HepG2 (cell line): ENCODE measurements around the gene LRTM2. TPM values are rescaled to one million over a fixed set of nuclear protein-coding genes. Genes with fewer than 3 reads are reported as not detected.
A peak's percentile ranks its signal among the peaks of the same experiment; 100 is the strongest.

ENCODE experiments used
- ARID3A ChIP-seq: IDR thresholded peaks from 2 replicates; pipeline ENCODE4 v1.6.1; 2012; ENCODE audit warnings: low read depth, low read length, improper control_type of control experiment
- HDAC2 ChIP-seq: sonication (generic); formaldehyde crosslinking; IDR thresholded peaks from 2 replicates; pipeline ENCODE4 v1.4.0; 2020; ENCODE audit warnings: missing genetic modification reagents
- HINFP ChIP-seq: sonication (generic); formaldehyde crosslinking; IDR thresholded peaks from 2 replicates; pipeline ENCODE4 v1.4.0; 2020; ENCODE audit warnings: low read depth, mild to moderate bottlenecking, missing genetic modification reagents
- HOXA3 ChIP-seq: sonication (generic); formaldehyde crosslinking; IDR thresholded peaks from 2 replicates; pipeline ENCODE4 v1.5.0; 2020; ENCODE audit warnings: missing genetic modification reagents
- MED1 ChIP-seq: sonication (generic); formaldehyde crosslinking; IDR thresholded peaks from 2 replicates; pipeline ENCODE4 v1.4.0; 2020; ENCODE audit warnings: missing genetic modification reagents
- MIXL1 ChIP-seq: IDR thresholded peaks from 2 replicates; pipeline ENCODE4 v1.6.1; 2016
- MTA1 ChIP-seq: sonication (generic); formaldehyde crosslinking; IDR thresholded peaks from 2 replicates; pipeline ENCODE4 v1.4.0; 2020; ENCODE audit warnings: missing genetic modification reagents, mild to moderate bottlenecking, borderline replicate concordance
- NCOA2 ChIP-seq: sonication (generic); formaldehyde crosslinking; IDR thresholded peaks from 2 replicates; pipeline ENCODE4 v1.8.0; 2022; ENCODE audit warnings: inconsistent platforms
- SKI ChIP-seq: fragments of 450-650 bp; IDR thresholded peaks from one replicate; pipeline ENCODE4 v1.6.1; 2018; ENCODE audit warnings: mild to moderate bottlenecking; ENCODE audit not compliant: partially characterized antibody
- TEAD3 ChIP-seq: optimal IDR thresholded peaks from 2 replicates; pipeline ENCODE3; 2016; ENCODE audit warnings: borderline replicate concordance
- TFDP1 ChIP-seq: IDR thresholded peaks from 2 replicates; pipeline ENCODE4 v1.6.1; 2016; ENCODE audit warnings: missing compliant biosample characterization, missing genetic modification reagents, borderline replicate concordance
- THAP11 ChIP-seq: IDR thresholded peaks from 2 replicates; pipeline ENCODE4 v1.6.1; 2016; ENCODE audit warnings: missing biosample characterization, missing genetic modification reagents
- ZFP91 ChIP-seq: sonication (generic); formaldehyde crosslinking; IDR thresholded peaks from 2 replicates; pipeline ENCODE4 v1.9.0; 2022; ENCODE audit warnings: missing genetic modification reagents, mild to moderate bottlenecking, borderline replicate concordance
- ZIK1 ChIP-seq: sonication (generic); formaldehyde crosslinking; IDR thresholded peaks from 2 replicates; pipeline ENCODE4 v1.5.0; 2020; ENCODE audit warnings: mild to moderate bottlenecking, low read depth, missing genetic modification reagents, borderline replicate concordance
- ZNF281 ChIP-seq: sonication (generic); formaldehyde crosslinking; IDR thresholded peaks from 2 replicates; pipeline ENCODE4 v1.4.0; 2020; ENCODE audit warnings: missing genetic modification reagents, borderline replicate concordance
- ZNF292 ChIP-seq: sonication (generic); formaldehyde crosslinking; IDR thresholded peaks from 2 replicates; pipeline ENCODE4 v1.8.1; 2022; ENCODE audit warnings: mild to moderate bottlenecking, low read depth, missing genetic modification reagents, borderline replicate concordance
- ZNF704 ChIP-seq: sonication (generic); formaldehyde crosslinking; IDR thresholded peaks from 2 replicates; pipeline ENCODE4 v1.8.1; 2023; ENCODE audit warnings: mild to moderate bottlenecking, inconsistent platforms, moderate library complexity, missing genetic modification reagents, borderline replicate concordance
- ZNF766 ChIP-seq: sonication (generic); formaldehyde crosslinking; IDR thresholded peaks from 2 replicates; pipeline ENCODE4 v1.5.0; 2020; ENCODE audit warnings: missing genetic modification reagents, borderline replicate concordance
- polyA plus RNA-seq, 8 experiments: library from polyadenylated mRNA; depleted of rRNA in 3 of 8; stranded (reverse) in 7 of 8; unstranded in 1 of 8; fragments of >200 nt; fragmentation: Illumina TruSeq in 4 of 8; extraction: Trizol in 4 of 8; gene quantifications; 2 replicates each; pipeline versions ENCODE4 v1.2.1 to v1.2.3, GENCODE V29; 2011 to 2016; ENCODE audit warnings: low read depth in 4 of 8, missing spikeins in 1 of 8, mixed read lengths in 1 of 8; ENCODE audit not compliant: insufficient read depth in 1 of 8
- total RNA-seq, 5 experiments: library from RNA; depleted of rRNA; stranded (reverse); fragments of >200 nt; fragmentation: Illumina TruSeq; extraction: Trizol; gene quantifications; 2 replicates each; pipeline ENCODE4 v1.2.3, GENCODE V29; 2016; ENCODE audit warnings: low read depth in 1 of 5

Gene LRTM2
- total and polyA plus RNA-seq, 2 of the 13 experiments (the other 11 are each of a cell fraction or from before 2014, with no cell fraction given), result 0.09 TPM; not detected in 1

- TF ChIP-seq ZNF281 (CRISPR knock-in tag), result no peak
- TF ChIP-seq NCOA2 (CRISPR knock-in tag), result 0 out of 2 replicates have a peak, but pooled peaks have one; percentile 9
- TF ChIP-seq ZIK1 (CRISPR knock-in tag), result no peak
- 0 out of 2 replicates have a peak, but pooled peaks have one; percentile 28 for TF ChIP-seq THAP11 (CRISPR knock-in tag)
- 0 out of 2 replicates have a peak, but pooled peaks have one; percentile 18 for TF ChIP-seq ZFP91 (CRISPR knock-in tag)
- TF ChIP-seq ZNF704, result no peak
- TF ChIP-seq ZNF292, result peak; percentile 45; the same call in 1 of the 2 replicates
- 0 out of 2 replicates have a peak, but pooled peaks have one; percentile 28 for TF ChIP-seq MIXL1 (CRISPR knock-in tag)
- TF ChIP-seq HOXA3 (CRISPR knock-in tag), result peak; percentile 48; the same call in 1 of the 2 replicates
- TF ChIP-seq MED1, result peak; percentile 70
- TF ChIP-seq SKI, result peak; percentile 13
- 0 out of 2 replicates have a peak, but pooled peaks have one; percentile 36 for TF ChIP-seq ARID3A
- peak; percentile 40 for TF ChIP-seq TEAD3
- peak; percentile 44; the same call in 1 of the 2 replicates for TF ChIP-seq TFDP1 (CRISPR knock-in tag)
- TF ChIP-seq HINFP, result 0 out of 2 replicates have a peak, but pooled peaks have one; percentile 53
- 0 out of 2 replicates have a peak, but pooled peaks have one; percentile 80 for TF ChIP-seq MTA1
- peak; percentile 72; the same call in 1 of the 2 replicates for TF ChIP-seq HDAC2 (CRISPR knock-in tag)
- peak; percentile 43; the same call in 1 of the 2 replicates for TF ChIP-seq ZNF766 (CRISPR knock-in tag)
Measured at GRCh38 chr12:1825382-1826102, 5.2 kb downstream of the LRTM2 start (continued).
